Astrocyte of the spinal cord (primary cell): Measurements from ENCODE around the gene VOPP1.

Experiments
- DNase-seq: peaks from one replicate; pipeline ENCODE4 v3.0.0; 2011; ENCODE audit warnings: low read depth, low spot score
- H3K4me3 ChIP-seq: 2 replicates; pipeline ENCODE4 v1.5.1; 2011; ENCODE audit warnings: low read depth, mild to moderate bottlenecking, low read length, moderate library complexity
- CTCF ChIP-seq: IDR thresholded peaks from 2 replicates; pipeline ENCODE4 v1.5.1; 2012; ENCODE audit warnings: low read depth, mild to moderate bottlenecking, low read length, inconsistent platforms
- in situ Hi-C: cut with HindIII; loops from 2 replicates; pipeline ENCODE4 v1.10.0; 2017; ENCODE audit warnings: low sequenced_read_pairs

The VOPP1 gene

GRCh38 chr7:55440040-55440690 is 132.1 kb downstream of the VOPP1 start:
- in situ Hi-C loops: no loop called here
- no peak overlapping the region for H3K4me3 ChIP-seq
- TF ChIP-seq CTCF: no peak
- DNase-seq: no peak

GRCh38 chr7:55439627-55440026 is 132.7 kb downstream of the VOPP1 start:
- no peak for DNase-seq
- in situ Hi-C loops: no loop called here
- no peak overlapping the region for H3K4me3 ChIP-seq
- no peak for TF ChIP-seq CTCF

- DNase-seq: peak; percentile 48
These were observed 133.4 kb downstream of the VOPP1 start for GRCh38 chr7:55438757-55439525.

GRCh38 chr7:55438085-55438756 is 134.1 kb downstream of the VOPP1 start:
- DNase-seq: no peak
- in situ Hi-C loops: no loop called here
- H3K4me3 ChIP-seq: no peak overlapping the region
- no peak for TF ChIP-seq CTCF

More at GRCh38 chr7:55438757-55439525, 133.4 kb downstream of the VOPP1 start:
- no peak for TF ChIP-seq CTCF
- no peak overlapping the region for H3K4me3 ChIP-seq
- in situ Hi-C loops: no loop called here

- DNase-seq: no peak
- no peak for TF ChIP-seq CTCF
- in situ Hi-C loops: no loop called here
- H3K4me3 ChIP-seq: no peak overlapping the region
These were observed 134.9 kb downstream of the VOPP1 start for GRCh38 chr7:55437375-55437774.

GRCh38 chr7:55436457-55436856 is 135.8 kb downstream of the VOPP1 start:
- TF ChIP-seq CTCF: no peak
- no peak overlapping the region for H3K4me3 ChIP-seq
- DNase-seq: no peak
- in situ Hi-C loops: no loop called here
